Common myeloid progenitor, CD34-positive (primary cell): ENCODE measurements around the gene PRSS33.

Experiments
- CTCF ChIA-PET: fragments of 350-600 bp; sonication (Branson Sonifier 250); formaldehyde crosslinking; loops from one replicate; lab custom pipeline; 2021; ENCODE audit warnings: antibody characterized with exemption; lab: Charles Lee
- POLR2A ChIA-PET: fragments of 350-600 bp; sonication (Branson Sonifier 250); formaldehyde crosslinking; loops from one replicate; lab custom pipeline; 2021; ENCODE audit warnings: antibody characterized with exemption; lab: Charles Lee
- DNase-seq, 3 donors: peaks; one replicate each; pipeline versions ENCODE4 v3.0.0 to v3.0.0-alpha.2; 2013
- H3K27ac ChIP-seq, 2 experiments: 1 replicate in 1 of 2; 2 replicates in 1 of 2; pipeline ENCODE4 v1.7.0; 2013; ENCODE audit warnings: inconsistent platforms in 2 of 2, low read length in 2 of 2, mild to moderate bottlenecking in 2 of 2, low read depth in 1 of 2, moderate library complexity in 1 of 2; ENCODE audit not compliant: severe bottlenecking in 2 of 2, insufficient read depth in 1 of 2, poor library complexity in 1 of 2
- H3K27me3 ChIP-seq, 5 experiments: replicated peaks in 2 of 5; 1 replicate in 3 of 5; 2 replicates in 2 of 5; pipeline versions ENCODE4 v1.6.1 to v1.7.0; 2013; ENCODE audit warnings: low read length in 4 of 5, mild to moderate bottlenecking in 2 of 5, moderate library complexity in 2 of 5, inconsistent platforms in 1 of 5; ENCODE audit not compliant: insufficient read depth in 5 of 5, control insufficient read depth in 4 of 5
- H3K36me3 ChIP-seq, 4 experiments: 1 replicate in 2 of 4; 2 replicates in 2 of 4; pipeline versions ENCODE4 v1.6.1 to v1.7.0; 2013; ENCODE audit warnings: low read length in 3 of 4, control low read depth in 1 of 4, mild to moderate bottlenecking in 1 of 4; ENCODE audit not compliant: control insufficient read depth in 4 of 4, insufficient read depth in 4 of 4
- H3K4me1 ChIP-seq, 4 experiments: 1 replicate in 3 of 4; 2 replicates in 1 of 4; pipeline versions ENCODE4 v1.6.1 to v1.7.1; 2013; ENCODE audit warnings: low read length in 3 of 4, mild to moderate bottlenecking in 3 of 4, control low read depth in 1 of 4, inconsistent platforms in 1 of 4, moderate library complexity in 1 of 4; ENCODE audit not compliant: control insufficient read depth in 4 of 4, insufficient read depth in 4 of 4; ENCODE audit errors: control extremely low read depth in 1 of 4
- H3K4me3 ChIP-seq, 7 experiments: 1 replicate in 4 of 7; 2 replicates in 3 of 7; pipeline versions ENCODE4 v1.5.1 to v1.7.0; 2013; ENCODE audit warnings: mild to moderate bottlenecking in 7 of 7, low read length in 6 of 7, moderate library complexity in 6 of 7, inconsistent platforms in 2 of 7, low read depth in 2 of 7, control low read depth in 1 of 7; ENCODE audit not compliant: insufficient read depth in 4 of 7, control insufficient read depth in 1 of 7; ENCODE audit errors: extremely low read depth in 1 of 7
- H3K9me3 ChIP-seq, 5 experiments: 1 replicate in 4 of 5; 2 replicates in 1 of 5; pipeline versions ENCODE4 v1.6.1 to v1.7.1; 2013; ENCODE audit warnings: low read length in 4 of 5, mild to moderate bottlenecking in 2 of 5, inconsistent platforms in 1 of 5, low read depth in 1 of 5, moderate library complexity in 1 of 5; ENCODE audit not compliant: control insufficient read depth in 4 of 5, insufficient read depth in 2 of 5; ENCODE audit errors: control extremely low read depth in 1 of 5
- WGBS: methylation state at CpG from one replicate; pipeline ENCODE4 v1.1.5; 2013; ENCODE audit not compliant: insufficient coverage; 5-methylcytosine and 5-hydroxymethylcytosine counted together

The PRSS33 gene

GRCh38 chr16:2777231-2777902, 10.0 kb downstream of the PRSS33 start, which contains the start of gene ELOB:
Gene ELOB (minus strand): TSS chr16:2777280. CDS start chr16:2777239, 41 bp downstream.
- Histone ChIP-seq H3K4me3 (peak within 1 kb of the TSS; percentile 76 to 97 (median 96)), H3K9me3 (no peaks in the 10 kb centered on the region), H3K27me3 (no peaks in the 10 kb centered on the region), H3K36me3 (peaks cover 6 to 33% (median 18%) of the 10 kb centered on the region in 4 experiments), H3K27ac (peak within 1 kb of the TSS; percentile 97 to 99), H3K4me1 (peaks cover 0 to 29% (median 27%) of the 10 kb centered on the region in 4 experiments)
- ChIA-PET CTCF (no interaction called here), POLR2A (interaction anchor here (0.5 to 1.8 kb wide), 3 partner anchors 23 to 103 kb away, joined by 3 to 5 read pairs (median 3); partner anchors contain the start of gene SRRM2)
- WGBS = 0% methylated on average over 68 of the region's 70 CpGs
- DNase-seq = peak; percentile 83 to 90 (median 87)

GRCh38 chr16:2776500-2777139, 10.7 kb downstream of the PRSS33 start:
- DNase-seq = no peak
- Histone ChIP-seq H3K4me1 (peaks cover 0 to 29% (median 27%) of the 10 kb centered on the region in 4 experiments), H3K27ac (peak overlapping the region in 1 of 2 experiments; percentile 77), H3K27me3 (no peaks in the 10 kb centered on the region), H3K9me3 (no peaks in the 10 kb centered on the region), H3K4me3 (peak overlapping the region; percentile 56 to 96 (median 88)), H3K36me3 (peaks cover 6 to 40% (median 21%) of the 10 kb centered on the region in 4 experiments)
- ChIA-PET CTCF (no interaction called here), POLR2A (interaction anchor here (1.0 to 1.8 kb wide), 2 partner anchors 22 to 24 kb away, joined by 3 to 5 read pairs; partner anchors contain the start of gene SRRM2)
- WGBS = under 1% methylated on average over 62 of the region's 72 CpGs

GRCh38 chr16:2775765-2776499, 11.4 kb downstream of the PRSS33 start:
- H3K36me3 ChIP-seq = peaks cover 12 to 46% (median 26%) of the 10 kb centered on the region in 4 experiments
- ChIA-PET CTCF (interaction anchor here (0.6 to 1.0 kb wide), 2 partner anchors 10 to 19 kb away, joined by 3 read pairs; no protein-coding TSS in a partner anchor), POLR2A (interaction anchor here (0.6 kb wide), 1 partner anchor 811 kb away, joined by 3 read pairs; the partner anchor contains the start of gene RPS2)
- H3K4me1 ChIP-seq = peaks cover 0 to 29% (median 27%) of the 10 kb centered on the region in 4 experiments
- no peak for DNase-seq
- 72% methylated on average over 11 of the region's 11 CpGs for WGBS
- no peaks in the 10 kb centered on the region for H3K9me3 ChIP-seq
- peak overlapping the region; percentile 56 to 96 (median 88) for H3K4me3 ChIP-seq
- no peaks in the 10 kb centered on the region for H3K27me3 ChIP-seq
- H3K27ac ChIP-seq = peak overlapping the region in 1 of 2 experiments; percentile 77

GRCh38 chr16:2775131-2775716, 12.1 kb downstream of the PRSS33 start:
- peaks cover 0 to 29% (median 27%) of the 10 kb centered on the region in 4 experiments for H3K4me1 ChIP-seq
- POLR2A ChIA-PET = no interaction called here
- CTCF ChIA-PET = interaction anchor here (0.6 to 1.0 kb wide), 2 partner anchors 10 to 19 kb away, joined by 3 read pairs; no protein-coding TSS in a partner anchor
- peaks cover 12 to 54% (median 32%) of the 10 kb centered on the region in 4 experiments for H3K36me3 ChIP-seq
- H3K27me3 ChIP-seq = no peaks in the 10 kb centered on the region
- H3K9me3 ChIP-seq = no peaks in the 10 kb centered on the region
- DNase-seq = no peak
- H3K27ac ChIP-seq = no peak overlapping the region
- H3K4me3 ChIP-seq = peak overlapping the region in 1 of 7 experiments; percentile 22
- 86% methylated on average over 6 of the region's 7 CpGs for WGBS

- H3K27ac ChIP-seq = peak overlapping the region in 1 of 2 experiments; percentile 18
Measured at GRCh38 chr16:2774161-2774891, 13.0 kb downstream of the PRSS33 start.

More at GRCh38 chr16:2774161-2774891, 13.0 kb downstream of the PRSS33 start:
- POLR2A ChIA-PET = no interaction called here
- CTCF ChIA-PET = interaction anchor here (1.1 to 1.4 kb wide), 3 partner anchors 10 to 21 kb away, joined by 3 to 6 read pairs (median 5); no protein-coding TSS in a partner anchor
- DNase-seq = no peak
- Histone ChIP-seq H3K9me3 (no peaks in the 10 kb centered on the region), H3K4me1 (peaks cover 0 to 28% (median 27%) of the 10 kb centered on the region in 4 experiments), H3K4me3 (no peak overlapping the region), H3K36me3 (peaks cover 14 to 63% (median 38%) of the 10 kb centered on the region in 4 experiments), H3K27me3 (no peaks in the 10 kb centered on the region)
- 74% methylated on average over 5 of the region's 7 CpGs for WGBS
